ENCODE data around the gene PODNL1.

DNA sequence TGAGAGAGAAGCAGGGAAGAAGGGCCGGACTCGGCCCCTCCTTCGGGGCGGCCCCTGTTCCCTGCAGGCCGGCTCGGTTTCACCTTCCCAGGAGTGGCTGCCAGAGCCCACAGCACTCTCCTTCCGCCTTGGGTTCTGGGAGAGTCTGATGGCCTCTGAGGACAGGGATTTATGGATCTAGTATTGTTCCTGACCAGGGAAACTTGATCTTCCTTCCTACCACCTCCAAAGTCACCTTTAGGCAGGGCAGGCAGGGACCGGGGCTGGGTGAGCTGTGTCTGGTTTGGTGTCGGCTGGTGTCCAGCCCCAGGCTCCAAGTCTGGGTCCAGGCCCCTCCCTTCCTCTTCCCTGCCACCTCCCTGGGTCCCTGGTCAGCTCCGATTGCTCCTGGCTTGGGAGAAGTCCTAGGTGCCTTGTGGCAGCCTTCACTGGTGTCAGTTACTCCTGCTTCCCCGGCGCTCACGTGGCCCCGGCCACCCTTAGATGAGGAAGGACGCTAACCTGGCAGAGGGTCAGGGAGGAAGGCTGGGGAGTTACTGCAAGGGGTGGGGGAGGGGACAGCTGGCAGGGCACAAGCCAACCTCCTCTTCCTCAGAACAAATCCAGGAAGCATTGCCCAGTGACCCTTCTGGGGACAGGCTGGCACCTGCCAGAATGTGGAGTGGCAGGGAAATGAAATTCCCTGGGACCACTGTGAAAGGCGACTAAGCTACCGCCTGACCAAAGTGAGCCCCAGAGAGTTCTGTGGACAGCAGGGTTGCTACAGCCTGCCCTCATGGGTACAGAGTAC, 49.1 kb upstream of the PODNL1 start:
- TF ChIP-seq, protein P1, sequence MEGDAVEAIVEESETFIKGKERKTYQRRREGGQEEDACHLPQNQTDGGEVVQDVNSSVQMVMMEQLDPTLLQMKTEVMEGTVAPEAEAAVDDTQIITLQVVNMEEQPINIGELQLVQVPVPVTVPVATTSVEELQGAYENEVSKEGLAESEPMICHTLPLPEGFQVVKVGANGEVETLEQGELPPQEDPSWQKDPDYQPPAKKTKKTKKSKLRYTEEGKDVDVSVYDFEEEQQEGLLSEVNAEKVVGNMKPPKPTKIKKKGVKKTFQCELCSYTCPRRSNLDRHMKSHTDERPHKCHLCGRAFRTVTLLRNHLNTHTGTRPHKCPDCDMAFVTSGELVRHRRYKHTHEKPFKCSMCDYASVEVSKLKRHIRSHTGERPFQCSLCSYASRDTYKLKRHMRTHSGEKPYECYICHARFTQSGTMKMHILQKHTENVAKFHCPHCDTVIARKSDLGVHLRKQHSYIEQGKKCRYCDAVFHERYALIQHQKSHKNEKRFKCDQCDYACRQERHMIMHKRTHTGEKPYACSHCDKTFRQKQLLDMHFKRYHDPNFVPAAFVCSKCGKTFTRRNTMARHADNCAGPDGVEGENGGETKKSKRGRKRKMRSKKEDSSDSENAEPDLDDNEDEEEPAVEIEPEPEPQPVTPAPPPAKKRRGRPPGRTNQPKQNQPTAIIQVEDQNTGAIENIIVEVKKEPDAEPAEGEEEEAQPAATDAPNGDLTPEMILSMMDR (IDR thresholded peaks at IDR 0.05; ENCODE audit: poor library complexity) = no peak
- no peak for TF ChIP-seq EZH2 (IDR thresholded peaks at IDR 0.05; ENCODE audit: borderline replicate concordance)
- no peak for TF ChIP-seq EZH2phosphoT487 (IDR thresholded peaks at IDR 0.05; ENCODE audit: low read depth, severe bottlenecking, unreplicated experiment)
